GM19468 (cell line): ENCODE measurements around the gene INTS6.
A peak's percentile ranks its signal among the peaks of the same experiment; 100 is the strongest.
"Not testable (repeated sequence)": the region's sequence is repeated elsewhere in the genome, so short reads cannot be mapped to it uniquely, and the experiment has no call there.

Experiments used
- ATAC-seq: cut with Tn5 transposase; IDR thresholded peaks from one replicate; pipeline ENCODE4 v1.9.1; 2021; ENCODE audit warnings: mild to moderate bottlenecking, moderate library complexity, moderate number of reproducible peaks; ENCODE audit not compliant: unreplicated experiment; ENCODE audit errors: extremely low read depth

Gene INTS6

DNA sequence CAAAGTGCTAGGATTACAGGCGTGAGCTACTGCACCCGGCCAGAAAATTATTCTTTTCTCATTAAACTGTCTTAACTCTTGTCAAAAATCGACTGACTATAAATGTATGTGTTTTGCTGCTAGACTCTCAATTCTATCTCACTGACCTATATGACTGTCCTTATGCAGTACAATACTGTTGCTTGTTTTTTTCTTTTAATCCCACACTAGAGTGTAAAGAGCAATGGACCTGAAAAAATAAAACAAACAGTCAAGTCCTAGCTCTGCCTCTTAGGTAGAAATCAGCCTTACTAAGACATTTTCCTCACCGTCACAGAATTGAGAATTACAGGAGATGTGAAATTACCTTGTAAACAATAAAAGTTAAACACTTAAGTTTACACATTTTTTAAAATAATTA, 35.1 kb downstream of the INTS6 start:
- ATAC-seq = no peak

DNA sequence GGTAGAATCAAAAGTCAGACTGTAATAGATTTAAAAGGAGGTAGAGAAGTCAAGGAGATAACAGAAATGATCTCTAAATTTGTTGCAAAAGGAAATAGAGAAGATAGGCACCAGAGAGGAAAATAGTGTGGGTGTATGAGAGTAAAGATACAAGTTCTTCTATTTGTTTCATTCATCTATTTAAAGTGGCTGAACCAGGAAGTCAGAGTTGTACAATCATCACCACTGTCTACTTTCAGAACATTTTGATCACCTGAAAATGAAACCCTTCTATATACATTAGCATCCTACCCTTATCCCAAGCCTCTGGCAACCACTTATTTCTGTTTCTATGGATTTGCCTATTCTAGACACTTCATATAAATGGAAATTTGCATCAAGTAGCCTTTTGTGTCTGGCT, 36.7 kb downstream of the INTS6 start:
- no peak for ATAC-seq

DNA sequence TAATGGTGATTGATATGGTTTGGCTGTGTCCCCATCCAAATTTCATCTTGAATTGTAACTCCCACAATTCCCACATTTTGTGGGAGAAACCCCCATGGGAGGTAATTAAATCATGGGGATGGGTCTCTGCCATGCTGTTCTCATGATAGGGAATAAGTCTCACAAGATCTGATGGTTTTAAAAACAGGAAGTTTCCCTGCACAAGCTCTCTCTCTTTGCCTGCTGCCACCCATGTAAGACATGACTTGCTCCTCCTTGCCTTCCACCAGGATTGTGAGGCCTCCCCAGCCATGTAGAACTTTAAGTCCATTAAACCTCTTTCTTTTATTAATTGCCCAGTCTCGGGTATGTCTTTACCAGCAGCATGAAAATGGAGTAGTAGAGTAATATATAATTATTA, 37.5 kb downstream of the INTS6 start:
- not testable (repeated sequence) for ATAC-seq

DNA sequence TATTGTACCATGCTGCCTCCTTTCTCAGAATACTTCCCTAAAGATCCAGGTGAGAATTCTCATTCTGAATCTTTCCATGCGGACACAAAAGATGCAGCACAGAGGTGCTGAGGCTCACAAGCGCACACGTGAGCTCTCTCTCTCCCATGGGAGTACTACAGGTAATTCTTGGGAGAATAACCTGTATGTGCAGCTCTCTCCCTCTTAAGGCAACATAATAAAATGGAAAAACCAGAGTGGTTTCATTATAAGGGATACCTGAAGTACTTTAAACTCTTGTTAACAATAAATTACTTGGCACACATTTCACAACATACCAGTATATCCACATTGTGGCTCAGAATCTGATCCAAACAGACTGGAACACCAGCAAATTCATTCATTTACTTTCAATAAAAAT, 40.4 kb downstream of the INTS6 start:
- no peak for ATAC-seq

DNA sequence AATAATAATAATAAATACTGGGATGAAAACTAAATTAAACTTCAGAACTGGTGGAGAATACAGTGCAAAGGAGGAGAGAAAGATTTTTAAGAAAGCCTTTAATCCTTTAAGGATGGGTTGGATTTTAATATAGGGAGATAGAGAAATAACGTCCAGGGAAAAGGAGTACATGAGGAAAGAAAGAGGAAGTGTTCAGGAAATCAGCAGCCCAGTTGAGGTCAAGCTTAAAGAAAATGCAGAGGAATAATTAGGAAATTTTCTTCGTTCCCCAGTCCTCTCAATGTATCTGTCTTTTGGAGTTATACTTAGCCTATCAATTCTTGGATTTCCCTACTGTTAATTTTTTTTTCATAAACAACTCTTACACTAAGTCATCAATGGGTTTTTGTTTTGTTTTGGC, 47.7 kb downstream of the INTS6 start:
- ATAC-seq = no peak

DNA sequence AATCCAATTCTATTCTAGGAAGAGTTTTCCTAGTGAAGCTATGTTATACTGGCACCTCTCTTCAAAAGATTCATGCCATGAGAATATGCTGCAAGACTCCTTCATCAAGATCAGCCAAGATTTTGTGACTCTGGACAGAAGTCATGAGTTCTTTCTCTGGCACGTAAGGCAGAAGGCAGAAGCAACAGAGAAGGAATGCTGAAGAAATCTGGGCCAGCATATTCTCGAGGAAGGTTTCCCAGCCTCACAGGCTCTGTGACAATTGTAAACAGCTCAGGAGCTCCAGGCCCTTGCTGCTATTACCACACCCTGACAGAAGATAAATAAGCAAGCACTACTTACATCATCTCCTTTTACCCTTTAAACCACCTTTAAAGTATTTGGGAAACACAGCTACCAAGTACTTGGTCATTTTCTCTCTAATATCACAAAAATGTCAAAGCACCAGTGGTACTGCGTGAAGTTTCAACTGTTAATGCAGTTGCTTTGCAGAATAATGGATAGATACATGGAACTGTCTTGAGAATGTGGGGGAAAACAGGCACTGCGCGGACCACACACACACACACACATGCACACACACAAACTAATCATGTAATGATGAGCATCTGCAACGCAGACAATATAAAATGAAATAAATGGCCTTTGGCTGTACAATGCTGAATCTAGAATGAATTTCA, 55.4 kb downstream of the INTS6 start:
- no peak for ATAC-seq

DNA sequence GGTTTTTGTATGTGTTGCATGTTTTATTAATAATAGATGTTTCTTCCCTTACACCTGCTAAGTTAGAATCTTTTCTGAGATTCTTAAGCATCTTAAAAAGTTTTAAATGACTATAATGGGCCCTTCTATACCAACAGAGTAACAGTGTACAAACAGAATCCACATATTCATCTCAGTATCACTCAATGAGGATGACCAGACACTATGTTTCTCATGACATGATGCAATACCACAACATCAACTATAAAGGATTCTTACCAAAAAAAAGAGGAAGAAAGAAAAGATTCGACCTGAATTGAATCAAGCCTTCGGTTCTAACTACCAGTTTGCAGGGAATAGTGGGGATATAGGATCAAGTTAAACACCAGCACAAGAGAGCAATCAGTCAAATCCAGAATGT, 56.5 kb downstream of the INTS6 start:
- ATAC-seq = peak; percentile 35

DNA sequence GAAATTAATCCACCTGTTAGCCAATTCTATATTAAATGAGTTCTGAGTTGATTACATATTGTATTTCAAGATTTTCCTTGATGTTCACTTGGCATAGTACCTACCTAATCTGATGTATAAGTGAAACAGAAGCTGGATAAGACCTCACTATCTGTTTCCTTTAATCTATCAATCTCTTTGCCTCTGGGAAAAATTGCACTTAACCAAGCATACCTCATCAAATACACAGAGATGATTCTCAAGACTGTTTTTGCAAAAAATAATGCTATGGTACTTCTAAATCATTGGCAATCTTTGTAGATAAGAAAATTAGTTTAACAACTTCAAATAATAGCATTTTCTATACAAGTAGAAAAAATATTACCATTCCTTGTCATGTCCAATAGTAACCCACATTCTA, 58.1 kb downstream of the INTS6 start:
- ATAC-seq = no peak

DNA sequence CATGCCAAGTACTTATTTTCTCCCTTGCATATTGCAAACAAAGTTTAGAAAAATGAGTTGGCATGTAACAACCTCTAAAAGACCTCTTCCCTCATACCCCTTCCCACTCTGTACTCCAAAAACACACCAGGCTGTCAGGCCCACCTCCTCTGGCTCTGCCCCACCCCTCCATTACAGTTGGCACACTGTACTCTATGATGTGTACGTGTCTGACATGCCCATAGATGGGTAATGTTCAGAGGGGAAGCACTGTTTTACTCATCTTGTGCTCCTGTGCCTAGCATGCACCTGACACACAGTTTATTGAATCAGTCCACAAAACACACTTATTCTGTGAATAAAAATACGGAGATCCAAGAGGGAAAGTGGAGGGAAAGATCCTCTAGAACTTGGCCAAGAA, 67.7 kb downstream of the INTS6 start:
- no peak for ATAC-seq

DNA sequence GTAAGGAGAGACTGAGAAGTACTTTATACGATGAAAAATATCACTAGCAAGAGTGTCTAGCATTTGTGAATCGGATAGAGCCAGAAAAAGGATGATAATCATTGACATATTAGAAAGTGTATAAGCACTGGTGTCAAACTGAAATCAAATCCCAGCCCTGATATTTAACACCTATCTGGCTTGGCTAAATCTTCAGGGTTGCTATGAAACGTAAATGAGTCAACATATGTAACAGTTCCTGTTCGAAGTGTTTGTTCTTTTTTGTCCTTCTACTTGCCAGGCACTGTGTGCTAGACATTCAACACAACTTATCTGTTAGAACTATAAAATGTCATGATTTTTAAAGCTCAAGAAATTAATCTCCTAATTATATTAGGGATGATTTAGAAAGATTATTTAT, 72.6 kb downstream of the INTS6 start:
- no peak for ATAC-seq

DNA sequence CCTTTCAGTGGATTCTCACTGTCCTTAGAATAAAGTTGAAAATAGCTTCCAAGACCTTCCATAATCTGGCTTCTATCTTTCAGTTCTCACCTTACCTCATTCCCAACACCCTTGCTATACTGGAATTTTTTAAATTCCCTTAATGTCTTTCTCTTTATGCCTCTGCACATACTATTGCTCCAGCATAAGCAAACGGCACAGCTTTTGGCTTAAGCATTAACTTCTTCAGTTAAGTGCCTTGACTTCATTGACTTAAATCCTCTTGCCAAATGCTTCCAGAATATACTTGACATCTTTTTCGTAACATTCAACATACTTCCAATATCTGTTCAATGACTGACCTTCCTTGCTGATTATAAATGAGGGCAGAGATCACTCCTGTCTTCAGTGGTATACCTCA, 79.4 kb downstream of the INTS6 start:
- ATAC-seq = no peak

DNA sequence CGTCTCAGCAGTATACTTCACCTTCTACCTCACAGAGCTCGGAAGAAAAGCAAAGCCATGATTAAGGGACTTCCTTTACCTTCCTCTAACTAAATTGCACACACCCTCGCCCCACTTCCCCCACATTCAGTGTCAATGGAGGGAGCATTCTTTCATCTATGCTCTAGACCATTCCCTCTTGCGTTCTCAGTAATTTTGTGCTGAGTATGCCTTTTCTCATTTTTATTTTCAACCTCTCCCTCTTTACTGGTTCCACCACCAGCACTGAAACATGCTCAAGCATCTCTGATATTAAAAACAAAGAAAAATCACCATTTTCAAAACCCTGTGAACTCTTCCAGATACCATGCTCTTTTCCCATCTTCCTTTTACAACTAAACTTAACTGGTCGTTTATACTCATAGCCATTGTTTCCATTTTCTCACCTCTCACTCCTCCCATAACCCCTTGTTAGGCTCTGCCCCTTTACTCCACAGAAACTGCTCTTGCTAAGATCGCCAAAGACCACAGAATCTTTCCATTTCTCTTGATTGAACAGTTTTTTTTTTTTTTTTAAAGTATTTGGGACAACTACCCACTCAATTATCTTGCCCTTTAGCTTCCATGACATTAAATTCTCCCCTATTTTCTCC, 81.0 kb downstream of the INTS6 start:
- ATAC-seq = no peak

DNA sequence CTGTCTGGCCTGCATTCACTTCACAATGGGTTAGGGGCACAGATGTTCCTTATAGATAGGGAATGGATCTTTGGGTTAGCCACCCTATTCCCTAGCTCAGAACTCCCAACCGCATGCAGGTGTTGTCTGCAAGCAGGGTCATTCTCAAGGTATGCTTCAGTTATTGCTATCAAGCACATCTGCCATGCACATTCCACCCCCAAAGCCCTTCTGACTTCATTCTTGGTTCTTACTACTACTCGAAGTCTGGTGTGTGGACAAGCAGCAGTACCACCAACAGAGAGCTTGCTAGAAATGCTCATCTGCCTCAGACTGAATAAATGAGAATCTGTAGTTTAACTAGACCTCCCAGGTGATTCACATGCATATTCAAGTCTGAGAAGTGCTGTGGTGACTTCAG, 82.0 kb downstream of the INTS6 start:
- no peak for ATAC-seq

DNA sequence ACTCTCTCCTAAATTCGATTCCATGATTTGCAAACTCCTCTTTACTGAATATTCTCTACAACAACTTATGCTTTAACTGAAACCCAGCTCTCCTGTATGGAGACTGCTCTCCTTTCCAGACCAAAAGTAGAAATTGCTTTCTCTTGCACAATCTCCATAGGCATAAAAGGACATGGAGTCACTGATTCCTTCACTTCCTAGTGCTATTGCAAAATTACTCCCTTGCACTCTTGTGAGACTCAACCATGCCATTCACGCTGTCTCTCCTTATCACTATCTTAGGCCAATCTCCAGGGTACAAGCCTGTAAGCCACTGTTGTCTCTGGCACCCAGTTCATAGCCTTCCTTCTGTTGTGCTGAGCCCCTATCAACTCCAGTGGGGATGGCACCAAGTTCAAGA, 82.7 kb downstream of the INTS6 start:
- ATAC-seq = no peak

DNA sequence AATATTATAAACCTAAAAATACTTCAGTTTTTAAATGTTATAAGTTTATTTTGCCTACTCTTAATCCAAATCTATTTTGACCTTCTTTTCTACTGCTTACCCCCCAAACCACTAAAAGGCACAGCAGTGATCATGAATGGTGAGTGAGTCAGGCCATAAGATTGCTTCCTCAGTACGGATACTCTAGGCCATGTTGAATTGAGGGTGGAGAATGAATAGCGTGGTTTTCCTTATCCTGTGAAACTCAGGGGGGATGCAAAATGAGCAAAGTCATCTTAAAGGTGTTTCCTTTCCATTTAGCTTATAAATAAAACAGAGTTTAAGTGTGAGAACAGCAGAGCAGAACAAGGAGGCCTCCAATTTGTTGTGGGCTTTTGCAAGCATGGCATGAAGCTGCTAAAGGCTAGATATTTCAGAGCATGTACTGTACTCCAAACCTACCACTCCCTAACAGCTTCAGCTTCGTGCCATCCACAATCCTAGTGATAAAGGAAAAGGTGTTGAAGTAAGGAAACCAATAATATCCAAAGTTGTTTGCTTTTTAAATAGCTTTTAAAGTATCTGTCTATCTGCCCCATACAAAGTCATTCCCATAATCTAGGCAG, 88.3 kb downstream of the INTS6 start:
- no peak for ATAC-seq

DNA sequence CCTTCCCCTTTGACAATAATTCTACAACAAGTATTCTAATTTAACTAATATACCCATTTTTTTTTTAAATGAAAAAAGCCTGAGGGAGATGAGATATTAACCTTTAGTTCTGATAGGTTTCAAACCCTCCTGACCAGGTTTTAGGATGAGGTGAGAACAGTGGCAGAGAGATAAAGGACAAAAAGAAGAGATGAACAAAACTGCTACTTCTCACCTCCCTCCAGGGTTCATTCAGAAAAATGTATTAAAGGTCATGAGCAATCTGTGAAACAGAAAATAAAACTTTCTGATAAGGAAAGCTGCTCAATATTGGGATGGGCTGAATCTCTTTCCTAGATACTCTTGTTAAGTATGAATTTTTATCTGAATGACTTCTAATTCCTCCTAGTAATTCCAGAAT, 89.2 kb downstream of the INTS6 start:
- ATAC-seq = no peak

DNA sequence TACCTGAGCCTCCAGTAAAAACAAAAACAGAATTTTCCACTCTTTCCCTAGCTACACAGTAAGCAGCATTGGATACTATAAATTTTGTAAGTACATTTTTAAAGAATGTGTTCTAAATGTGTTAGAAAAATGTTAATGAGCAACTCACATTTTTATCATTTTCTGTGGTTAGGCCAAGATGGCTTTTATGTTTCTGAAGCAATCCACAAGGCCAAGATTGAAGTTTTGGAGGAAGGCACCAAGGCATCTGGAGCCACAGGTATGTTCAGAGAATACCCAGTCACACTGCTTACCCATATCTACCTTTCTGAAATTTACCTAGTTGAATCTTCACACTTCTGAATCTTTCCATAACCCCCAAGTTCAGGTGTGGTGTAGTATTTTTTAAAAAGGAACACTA, 91.7 kb downstream of the INTS6 start:
- ATAC-seq = no peak

DNA sequence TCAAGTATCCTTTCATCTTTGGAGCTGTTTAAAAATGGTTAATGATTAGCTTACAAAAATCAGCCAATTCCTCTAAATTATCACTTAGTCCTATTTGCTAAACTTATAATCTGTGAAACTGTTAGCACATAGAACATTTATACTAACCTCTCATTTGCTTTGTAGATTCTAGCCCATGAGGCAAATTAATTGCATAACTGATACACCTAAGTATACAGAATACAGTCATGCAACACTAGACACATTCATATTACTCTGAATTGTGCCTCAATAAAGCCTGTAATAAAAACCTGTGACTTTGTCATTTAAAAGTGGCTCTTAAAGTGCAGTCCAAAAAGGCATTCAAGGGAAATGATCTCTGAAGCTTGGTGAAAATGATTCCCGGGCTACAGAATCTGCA, 92.3 kb downstream of the INTS6 start:
- ATAC-seq = no peak

DNA sequence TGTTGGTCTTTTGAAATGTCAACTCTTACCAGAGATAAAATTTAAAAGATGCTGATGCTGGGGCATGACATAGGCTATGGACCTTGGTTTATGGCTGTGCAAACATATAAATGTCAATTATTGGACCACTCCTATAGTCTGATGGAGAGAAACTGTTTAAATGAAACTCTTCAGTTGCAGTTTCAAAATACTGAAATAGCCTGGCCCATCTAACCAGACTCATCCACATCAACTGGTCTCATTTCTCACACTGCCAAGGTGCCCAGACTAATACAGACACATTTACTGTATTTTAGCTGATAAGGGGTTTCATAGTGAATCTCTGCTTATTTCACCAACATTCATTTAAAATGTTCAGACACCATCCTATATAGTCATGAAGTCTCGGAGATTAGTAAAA, 93.5 kb downstream of the INTS6 start:
- no peak for ATAC-seq

DNA sequence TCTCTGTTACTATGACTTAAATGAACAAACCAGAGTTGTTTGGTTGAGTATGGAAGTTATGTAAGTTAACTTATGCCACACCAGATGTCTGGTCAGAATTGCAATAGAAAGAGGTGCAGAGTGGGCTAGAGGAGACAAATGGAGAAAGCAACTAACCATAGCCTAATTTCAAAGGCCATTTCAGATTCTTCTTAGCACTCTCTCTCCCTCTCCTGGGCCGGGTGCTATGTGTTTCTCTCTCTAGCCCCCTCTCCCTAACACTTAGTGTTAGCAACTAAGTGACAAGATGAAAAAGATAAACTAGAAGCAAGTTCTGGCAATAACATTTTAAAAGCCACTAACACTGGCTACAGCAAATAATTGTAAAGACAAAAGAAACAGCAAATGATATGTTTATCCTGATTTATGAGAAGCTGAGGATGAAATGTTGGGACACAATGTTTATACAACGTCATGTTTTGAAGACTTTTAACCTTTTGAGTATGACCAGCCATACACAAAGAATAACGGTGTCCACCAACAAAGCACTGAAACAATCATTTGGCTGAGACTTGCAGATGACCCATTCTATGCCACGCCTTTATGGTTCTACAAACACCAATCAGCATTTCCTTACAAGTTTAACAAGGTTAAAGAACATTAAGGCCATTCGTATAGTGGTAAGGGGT, 94.8 kb downstream of the INTS6 start:
- ATAC-seq = no peak

DNA sequence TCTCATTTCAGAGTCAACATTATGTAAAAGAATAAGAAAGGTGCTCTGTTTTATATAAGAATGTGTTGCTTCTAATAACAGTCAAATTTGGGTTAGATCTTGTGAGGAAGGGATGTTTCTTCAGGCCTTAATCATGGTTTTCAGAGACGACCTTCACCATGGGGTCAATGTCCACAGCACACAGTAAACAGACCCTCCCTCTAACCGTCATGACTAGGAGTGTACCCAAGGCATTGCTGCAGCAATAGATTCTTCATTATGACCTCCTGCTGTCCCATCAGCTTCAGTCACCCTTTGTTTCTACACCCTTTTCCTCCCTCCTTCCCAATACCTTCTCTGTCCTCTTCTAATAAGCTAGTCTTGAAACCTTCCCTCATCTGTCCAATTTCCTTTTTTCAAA, 97.6 kb downstream of the INTS6 start:
- ATAC-seq = no peak
